Transverse colon (tissue), 4 donors: ENCODE data around the gene EPYC. TPM values are rescaled to one million over a fixed set of nuclear protein-coding genes. Genes with fewer than 3 reads are reported as not detected.
A peak's percentile ranks its signal among the peaks of the same experiment; 100 is the strongest.

Experiments used
- DNase-seq: peaks from one replicate; pipeline ENCODE4 v3.0.0-alpha.2; 2019
- H3K27ac ChIP-seq, 4 donors: fragments of 200-600 bp; sonication (generic); 2 replicates each; pipeline ENCODE4 v1.5.1; 2016 to 2018; ENCODE audit warnings: inconsistent platforms in 4 of 4
- H3K27me3 ChIP-seq: fragments of 200-600 bp; sonication (generic); 2 replicates; pipeline ENCODE4 v1.5.1; 2017; ENCODE audit warnings: inconsistent platforms
- H3K36me3 ChIP-seq, 4 donors: fragments of 200-600 bp; sonication (generic); 2 replicates each; pipeline ENCODE4 v1.5.1; 2017 to 2019; ENCODE audit warnings: inconsistent platforms in 4 of 4
- H3K4me1 ChIP-seq, 4 donors: fragments of 200-600 bp; sonication (generic); 2 replicates each; pipeline ENCODE4 v1.5.1; 2017 to 2020; ENCODE audit warnings: inconsistent platforms in 4 of 4
- H3K4me3 ChIP-seq, 4 donors: fragments of 200-600 bp; sonication (generic); 1 replicate in 1 of 4; 2 replicates in 3 of 4; pipeline versions ENCODE4 v1.5.1 to v1.6.1; 2017 to 2019; ENCODE audit warnings: inconsistent platforms in 4 of 4
- H3K9me3 ChIP-seq, 2 donors: fragments of 200-600 bp; sonication (generic); 2 replicates each; pipeline ENCODE4 v1.5.1; 2017 to 2019; ENCODE audit warnings: inconsistent platforms in 2 of 2
- EP300 ChIP-seq: sonication (generic); formaldehyde crosslinking; IDR thresholded peaks from one replicate; pipeline ENCODE4 v1.6.1; 2017; ENCODE audit warnings: antibody characterized with exemption, low read depth
- POLR2A ChIP-seq: fragments of 450-650 bp; IDR thresholded peaks from one replicate; pipeline ENCODE4 v1.6.1; 2016; ENCODE audit warnings: antibody characterized with exemption, mild to moderate bottlenecking, moderate library complexity
- POLR2AphosphoS5 ChIP-seq, 3 donors: sonication (generic); formaldehyde crosslinking; IDR thresholded peaks; one replicate each; pipeline ENCODE4 v1.6.1; 2016; ENCODE audit warnings: antibody characterized with exemption in 3 of 3
- WGBS, 2 donors: methylation state at CpG; one replicate each; pipeline ENCODE4 v1.1.5; 2018; ENCODE audit warnings: low coverage in 1 of 2; 5-methylcytosine and 5-hydroxymethylcytosine counted together
- in situ Hi-C, 4 donors: fragments of 200-750 bp; cut with MboI; loops; one replicate each; pipeline versions ENCODE4 v1.15.0 to v1.15.1; 2017; ENCODE audit warnings: low sequenced_read_pairs in 3 of 4, low pct_ligation_motif_present in 1 of 4, low pct_unique_long_range_greater_than_20kb in 1 of 4
- intact Hi-C: fragments of 100-400 bp; cut with DNase I; formaldehyde crosslinking; loops from one replicate; pipeline ENCODE4 v1.15.1; 2023; ENCODE audit warnings: low total_unique reads
- total RNA-seq, 4 donors: library from RNA; depleted of rRNA; stranded (reverse); fragments of >200 nt; gene quantifications; one replicate each; pipeline ENCODE4 v1.1.0, GENCODE V29; 2016
- TF ChIP-seq, protein P1 (sequence below), 5 experiments: fragments of 200-600 bp in 3 of 5; fragments of 450-650 bp in 2 of 5; sonication (generic) in 3 of 5; IDR thresholded peaks; 1 replicate in 2 of 5; 2 replicates in 3 of 5; pipeline ENCODE4 v1.5.1; 2016 to 2017; ENCODE audit warnings: antibody characterized with exemption in 5 of 5, inconsistent platforms in 3 of 5, mild to moderate bottlenecking in 2 of 5, moderate library complexity in 1 of 5

Gene EPYC
- total RNA-seq, 4 donors from 2014 or later: not detected

GRCh38 chr12:90979019-90979418, 25.8 kb downstream of the EPYC start:
- no peak for DNase-seq
- no peaks in the 10 kb centered on the region for H3K36me3 ChIP-seq
- no peak overlapping the region for H3K4me3 ChIP-seq
- peak overlapping the region in 2 of 4 donors; percentile 7 for H3K27ac ChIP-seq
- peaks cover 0 to 4% (median 0%) of the 10 kb centered on the region in 4 donors for H3K4me1 ChIP-seq
- H3K27me3 ChIP-seq: no peaks in the 10 kb centered on the region
- H3K9me3 ChIP-seq: no peaks in the 10 kb centered on the region
- intact Hi-C loops: no loop called here
- in situ Hi-C loops: loop anchor here in 2 of 4 donors (10.0 to 25.0 kb wide), 2 partner anchors 366 to 383 kb away; no protein-coding TSS in a partner anchor
- TF ChIP-seq POLR2A (no peak), EP300 (no peak), POLR2AphosphoS5 (IDR thresholded peaks at IDR 0.05) (no peak)
- TF ChIP-seq, protein P1, sequence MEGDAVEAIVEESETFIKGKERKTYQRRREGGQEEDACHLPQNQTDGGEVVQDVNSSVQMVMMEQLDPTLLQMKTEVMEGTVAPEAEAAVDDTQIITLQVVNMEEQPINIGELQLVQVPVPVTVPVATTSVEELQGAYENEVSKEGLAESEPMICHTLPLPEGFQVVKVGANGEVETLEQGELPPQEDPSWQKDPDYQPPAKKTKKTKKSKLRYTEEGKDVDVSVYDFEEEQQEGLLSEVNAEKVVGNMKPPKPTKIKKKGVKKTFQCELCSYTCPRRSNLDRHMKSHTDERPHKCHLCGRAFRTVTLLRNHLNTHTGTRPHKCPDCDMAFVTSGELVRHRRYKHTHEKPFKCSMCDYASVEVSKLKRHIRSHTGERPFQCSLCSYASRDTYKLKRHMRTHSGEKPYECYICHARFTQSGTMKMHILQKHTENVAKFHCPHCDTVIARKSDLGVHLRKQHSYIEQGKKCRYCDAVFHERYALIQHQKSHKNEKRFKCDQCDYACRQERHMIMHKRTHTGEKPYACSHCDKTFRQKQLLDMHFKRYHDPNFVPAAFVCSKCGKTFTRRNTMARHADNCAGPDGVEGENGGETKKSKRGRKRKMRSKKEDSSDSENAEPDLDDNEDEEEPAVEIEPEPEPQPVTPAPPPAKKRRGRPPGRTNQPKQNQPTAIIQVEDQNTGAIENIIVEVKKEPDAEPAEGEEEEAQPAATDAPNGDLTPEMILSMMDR (IDR thresholded peaks at IDR 0.05): no peak
- WGBS, 2 donors: 78 to 89% methylated on average over 3 of the region's 3 CpGs

DNA sequence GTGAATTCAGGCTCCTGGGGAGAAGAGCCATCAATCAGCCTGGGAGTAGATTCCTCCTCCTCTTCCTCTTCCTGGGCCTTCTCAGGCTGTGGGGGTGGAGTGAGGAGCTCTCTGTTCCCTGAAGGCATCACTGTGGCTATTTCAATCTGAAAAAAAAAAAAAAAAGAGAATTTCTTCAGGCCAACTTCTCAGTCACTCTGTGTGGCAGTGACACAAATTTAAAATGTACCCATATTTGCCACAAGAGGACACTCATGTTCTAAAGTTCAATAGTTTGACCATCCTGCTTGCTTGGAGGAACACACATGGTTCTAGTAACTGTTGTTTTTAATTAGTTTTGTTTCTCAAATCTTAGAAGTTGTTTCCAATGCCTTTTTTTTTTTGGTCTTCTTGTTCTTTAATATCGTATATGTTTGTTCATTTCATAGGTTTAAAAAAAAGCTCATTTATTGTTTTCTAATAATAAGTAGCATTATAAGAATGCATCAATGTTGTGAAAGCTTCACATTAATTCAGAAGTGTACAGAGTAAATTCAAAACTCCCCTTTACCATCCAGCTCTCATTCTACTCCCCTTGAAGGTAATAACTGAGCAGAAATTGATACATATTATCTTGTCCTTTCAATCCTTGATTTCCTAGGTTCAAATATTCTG, 26.5 kb downstream of the EPYC start:
- peaks cover 0 to 4% (median 0%) of the 10 kb centered on the region in 4 donors for H3K4me1 ChIP-seq
- in situ Hi-C loops: loop anchor here in 2 of 4 donors (10.0 to 25.0 kb wide), 2 partner anchors 367 to 384 kb away; no protein-coding TSS in a partner anchor
- no peaks in the 10 kb centered on the region for H3K36me3 ChIP-seq
- 18 to 52% methylated on average over 1 of the region's 1 CpG for WGBS, 2 donors
- H3K27me3 ChIP-seq: no peaks in the 10 kb centered on the region
- H3K9me3 ChIP-seq: no peaks in the 10 kb centered on the region
- H3K27ac ChIP-seq: peak overlapping the region in 2 of 4 donors; percentile 7
- intact Hi-C loops: no loop called here
- no peak for DNase-seq
- no peak overlapping the region for H3K4me3 ChIP-seq
- TF ChIP-seq POLR2A: no peak
- no peak for TF ChIP-seq EP300
- TF ChIP-seq, protein P1 (IDR thresholded peaks at IDR 0.05): peak; percentile 50 to 67 (median 52)
- no peak for TF ChIP-seq POLR2AphosphoS5 (IDR thresholded peaks at IDR 0.05)

- intact Hi-C loops (no loop called here), in situ Hi-C loops (loop anchor here in 2 of 4 donors (10.0 to 25.0 kb wide), 2 partner anchors 368 to 385 kb away; no protein-coding TSS in a partner anchor)
- H3K27me3 ChIP-seq: no peaks in the 10 kb centered on the region
- no peak overlapping the region for H3K27ac ChIP-seq
- no peaks in the 10 kb centered on the region for H3K9me3 ChIP-seq
- DNase-seq: no peak
- H3K36me3 ChIP-seq: no peaks in the 10 kb centered on the region
- TF ChIP-seq POLR2AphosphoS5 (IDR thresholded peaks at IDR 0.05) (no peak), POLR2A (no peak), EP300 (no peak)
- TF ChIP-seq, protein P1 (IDR thresholded peaks at IDR 0.05): no peak
- 84 to 90% methylated on average over 1 of the region's 1 CpG for WGBS, 2 donors
- H3K4me1 ChIP-seq: peaks cover 0 to 4% (median 0%) of the 10 kb centered on the region in 4 donors
- no peak overlapping the region for H3K4me3 ChIP-seq
Observed at GRCh38 chr12:90977224-90977623, 27.5 kb downstream of the EPYC start.

DNA sequence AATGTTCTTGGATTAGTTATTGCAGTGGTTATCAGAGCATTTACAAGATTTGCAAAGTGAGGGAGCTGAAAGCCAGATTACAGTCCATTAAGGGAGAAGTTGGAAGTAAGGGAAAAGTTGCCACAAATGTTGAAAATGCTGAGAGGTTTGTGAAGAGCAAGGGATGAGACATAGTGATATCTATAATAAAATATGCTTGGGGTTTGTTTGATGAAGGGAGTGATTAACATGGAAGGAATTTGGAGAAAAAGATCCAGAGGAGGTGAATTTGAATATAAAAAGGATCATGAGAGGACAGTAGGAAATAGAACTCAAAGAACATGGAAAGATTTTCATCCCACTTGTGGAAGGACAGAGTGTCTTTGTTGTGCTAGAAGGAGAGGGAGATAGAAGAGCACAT, 30.5 kb downstream of the EPYC start:
- Histone ChIP-seq H3K27ac (no peak overlapping the region), H3K4me3 (no peak overlapping the region), H3K27me3 (no peaks in the 10 kb centered on the region), H3K9me3 (no peaks in the 10 kb centered on the region), H3K4me1 (no peaks in the 10 kb centered on the region), H3K36me3 (no peaks in the 10 kb centered on the region)
- no peak for DNase-seq
- in situ Hi-C loops (loop anchor here in 2 of 4 donors (10.0 to 25.0 kb wide), 3 partner anchors 363 to 1663 kb away; no protein-coding TSS in a partner anchor), intact Hi-C loops (no loop called here)
- TF ChIP-seq POLR2AphosphoS5 (IDR thresholded peaks at IDR 0.05) (no peak), EP300 (no peak), POLR2A (no peak)
- TF ChIP-seq, protein P1 (IDR thresholded peaks at IDR 0.05): no peak
